Measurements from ENCODE around the gene ZGRF1.

The ZGRF1 gene

DNA sequence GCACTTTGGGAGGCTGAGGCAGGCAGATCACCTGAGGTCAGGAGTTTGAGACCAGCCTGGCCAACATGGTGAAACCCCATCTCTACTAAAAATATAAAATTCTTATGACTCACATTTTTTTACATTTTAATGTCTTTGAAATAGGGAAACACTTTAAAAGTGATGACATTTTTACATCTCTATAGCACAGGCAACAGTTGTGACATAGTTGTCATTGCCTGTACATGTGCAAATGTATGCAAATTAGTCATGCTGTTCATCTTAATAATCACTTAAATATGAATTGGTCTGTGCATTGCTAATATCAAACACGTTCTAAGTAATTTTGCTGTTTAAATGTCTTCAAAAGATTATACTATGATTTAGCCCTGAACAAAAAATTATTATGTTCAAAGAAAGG, 41.7 kb downstream of the ZGRF1 start:
- TF ChIP-seq, protein P1, sequence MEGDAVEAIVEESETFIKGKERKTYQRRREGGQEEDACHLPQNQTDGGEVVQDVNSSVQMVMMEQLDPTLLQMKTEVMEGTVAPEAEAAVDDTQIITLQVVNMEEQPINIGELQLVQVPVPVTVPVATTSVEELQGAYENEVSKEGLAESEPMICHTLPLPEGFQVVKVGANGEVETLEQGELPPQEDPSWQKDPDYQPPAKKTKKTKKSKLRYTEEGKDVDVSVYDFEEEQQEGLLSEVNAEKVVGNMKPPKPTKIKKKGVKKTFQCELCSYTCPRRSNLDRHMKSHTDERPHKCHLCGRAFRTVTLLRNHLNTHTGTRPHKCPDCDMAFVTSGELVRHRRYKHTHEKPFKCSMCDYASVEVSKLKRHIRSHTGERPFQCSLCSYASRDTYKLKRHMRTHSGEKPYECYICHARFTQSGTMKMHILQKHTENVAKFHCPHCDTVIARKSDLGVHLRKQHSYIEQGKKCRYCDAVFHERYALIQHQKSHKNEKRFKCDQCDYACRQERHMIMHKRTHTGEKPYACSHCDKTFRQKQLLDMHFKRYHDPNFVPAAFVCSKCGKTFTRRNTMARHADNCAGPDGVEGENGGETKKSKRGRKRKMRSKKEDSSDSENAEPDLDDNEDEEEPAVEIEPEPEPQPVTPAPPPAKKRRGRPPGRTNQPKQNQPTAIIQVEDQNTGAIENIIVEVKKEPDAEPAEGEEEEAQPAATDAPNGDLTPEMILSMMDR (conservative IDR thresholded peaks at IDR 0.05; ENCODE audit: low read depth, low read length), result no peak
- no peak for DNase-seq (ENCODE audit: low read depth)
- no peak overlapping the region for H3K4me3 ChIP-seq (ENCODE audit: low read length)

DNA sequence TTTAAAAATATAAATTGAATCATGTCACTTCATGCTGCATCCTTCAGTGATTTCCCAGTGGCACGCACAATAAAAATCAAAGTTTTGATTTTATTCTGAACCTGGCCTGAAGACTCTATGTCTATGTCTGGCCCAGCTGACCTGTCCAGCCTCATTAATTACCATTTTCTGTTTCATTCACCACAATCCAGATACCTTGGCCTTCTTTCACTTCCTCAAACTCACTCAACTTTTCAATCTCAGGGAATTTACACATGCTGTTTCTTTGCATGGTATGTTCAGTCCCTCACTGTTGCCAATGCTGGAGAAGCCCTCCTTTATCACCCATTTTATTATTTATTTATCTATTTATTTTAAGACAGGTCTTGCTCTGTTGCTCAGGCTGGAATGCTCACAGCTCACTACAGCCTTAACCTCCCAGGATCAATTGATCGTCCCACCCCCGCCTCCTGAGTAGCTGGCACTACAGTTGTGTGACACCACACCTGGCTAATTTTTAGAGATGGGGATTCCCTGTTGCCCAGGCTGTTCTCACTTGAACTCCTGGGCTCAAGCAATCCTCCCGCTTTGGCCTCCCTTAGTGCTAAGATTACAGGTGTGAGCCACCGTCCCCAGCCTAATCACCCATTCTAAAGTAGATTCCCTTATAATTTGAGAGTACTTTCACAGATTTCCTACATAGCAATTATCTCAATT, 43.1 kb downstream of the ZGRF1 start:
- H3K4me3 ChIP-seq (ENCODE audit: low read length), result no peak overlapping the region
- TF ChIP-seq, protein P1 (conservative IDR thresholded peaks at IDR 0.05; ENCODE audit: low read depth, low read length), result no peak
- DNase-seq (ENCODE audit: low read depth), result no peak

DNA sequence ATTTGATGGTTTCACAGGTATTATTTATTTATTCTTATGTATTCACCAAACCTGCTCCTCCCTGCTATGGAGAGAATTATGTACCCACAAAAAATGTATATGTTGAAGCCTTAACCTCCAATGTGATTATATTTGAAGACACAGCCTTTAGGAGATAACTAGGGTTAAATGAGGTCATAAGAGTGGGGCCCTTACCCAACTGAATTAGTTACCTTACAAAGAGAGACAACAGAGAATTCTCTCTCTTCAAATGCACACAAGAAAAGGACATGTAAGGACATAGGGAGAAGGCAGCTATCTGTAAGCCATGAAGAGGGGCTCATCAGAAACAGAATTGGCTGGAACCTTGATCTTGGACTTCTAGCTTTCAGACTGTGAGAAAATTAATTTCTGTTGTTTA, 44.0 kb downstream of the ZGRF1 start:
- H3K4me3 ChIP-seq (ENCODE audit: low read length), result no peak overlapping the region
- DNase-seq (ENCODE audit: low read depth), result no peak
- TF ChIP-seq, protein P1 (conservative IDR thresholded peaks at IDR 0.05; ENCODE audit: low read depth, low read length), result no peak

DNA sequence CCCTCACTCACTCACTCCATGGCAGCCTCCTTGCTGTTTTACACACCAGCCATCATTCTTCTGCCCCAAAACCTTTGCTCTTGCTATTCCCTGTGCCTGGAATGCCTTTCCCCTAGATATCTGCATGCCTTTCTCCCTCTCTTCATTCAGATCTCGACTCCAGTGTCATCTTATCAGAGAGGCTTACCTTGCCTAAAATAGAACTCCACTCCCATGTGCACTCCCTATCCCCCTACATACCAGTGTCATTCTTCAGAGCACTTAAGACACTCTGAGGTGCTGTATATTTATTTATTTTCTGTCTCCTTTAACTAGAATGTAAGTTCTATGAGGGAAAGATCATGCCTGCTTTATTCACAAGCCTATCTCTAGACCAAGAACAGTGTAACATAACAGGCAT, 45.1 kb downstream of the ZGRF1 start:
- DNase-seq (ENCODE audit: low read depth), result no peak
- TF ChIP-seq, protein P1 (conservative IDR thresholded peaks at IDR 0.05; ENCODE audit: low read depth, low read length), result no peak
- H3K4me3 ChIP-seq (ENCODE audit: low read length), result no peak overlapping the region

DNA sequence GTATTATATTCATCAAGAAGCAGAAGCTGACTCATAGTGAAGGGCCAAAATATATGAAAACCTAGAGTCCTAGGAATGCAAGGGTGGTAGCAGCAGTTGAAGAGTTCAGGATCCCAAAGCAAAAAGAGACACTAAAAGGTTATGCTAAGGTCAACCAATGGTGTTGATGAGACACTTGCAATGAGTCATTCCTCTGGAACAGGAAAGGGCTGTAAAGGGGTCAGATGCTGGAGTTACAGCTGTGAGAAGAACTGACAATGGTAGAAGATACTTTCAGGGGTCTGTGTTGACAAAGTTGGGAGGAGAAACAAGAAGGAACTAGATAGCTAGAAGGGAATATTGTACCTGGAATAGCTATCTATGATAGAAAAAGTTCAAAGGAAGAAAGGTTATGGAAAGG, 47.5 kb downstream of the ZGRF1 start:
- TF ChIP-seq, protein P1 (conservative IDR thresholded peaks at IDR 0.05; ENCODE audit: low read depth, low read length), result no peak
- no peak overlapping the region for H3K4me3 ChIP-seq (ENCODE audit: low read length)
- DNase-seq (ENCODE audit: low read depth), result no peak

DNA sequence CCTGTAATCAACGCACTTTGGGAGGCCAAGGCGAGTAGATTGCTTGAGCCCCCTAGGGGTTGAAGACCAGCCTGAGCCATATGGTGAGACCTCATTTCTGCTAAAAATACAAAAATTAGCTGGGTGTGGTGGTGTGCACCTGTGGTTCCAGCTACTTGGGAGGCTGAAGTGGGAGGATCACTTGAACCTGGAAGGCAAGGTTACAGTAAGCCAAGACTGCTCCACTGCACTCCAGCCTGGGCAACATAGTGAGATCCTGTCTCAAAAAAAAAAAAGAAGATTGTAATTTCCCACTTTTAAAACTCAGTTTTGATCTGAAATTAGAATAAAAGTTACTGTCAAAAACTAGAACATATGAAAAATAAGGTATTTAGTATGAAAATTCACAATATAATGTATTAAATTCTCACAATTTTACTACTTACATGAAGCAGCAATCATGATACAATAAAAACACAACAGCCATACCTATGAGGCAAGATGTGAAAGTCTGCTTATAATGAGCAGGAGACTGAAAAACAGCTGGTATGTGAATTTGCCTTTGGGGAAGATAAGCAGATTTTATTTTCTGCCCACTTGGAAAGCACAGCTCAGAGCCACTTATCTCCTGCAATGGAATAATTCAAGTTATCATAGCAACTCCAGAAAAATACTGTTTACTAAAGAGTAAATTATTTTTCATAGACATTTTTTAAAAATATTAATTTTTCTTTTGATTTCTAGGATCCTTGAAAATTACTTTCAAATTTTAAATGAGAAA, 50.6 kb downstream of the ZGRF1 start:
- H3K4me3 ChIP-seq (ENCODE audit: low read length), result no peak overlapping the region
- DNase-seq (ENCODE audit: low read depth), result no peak
- TF ChIP-seq, protein P1 (conservative IDR thresholded peaks at IDR 0.05; ENCODE audit: low read depth, low read length), result no peak

DNA sequence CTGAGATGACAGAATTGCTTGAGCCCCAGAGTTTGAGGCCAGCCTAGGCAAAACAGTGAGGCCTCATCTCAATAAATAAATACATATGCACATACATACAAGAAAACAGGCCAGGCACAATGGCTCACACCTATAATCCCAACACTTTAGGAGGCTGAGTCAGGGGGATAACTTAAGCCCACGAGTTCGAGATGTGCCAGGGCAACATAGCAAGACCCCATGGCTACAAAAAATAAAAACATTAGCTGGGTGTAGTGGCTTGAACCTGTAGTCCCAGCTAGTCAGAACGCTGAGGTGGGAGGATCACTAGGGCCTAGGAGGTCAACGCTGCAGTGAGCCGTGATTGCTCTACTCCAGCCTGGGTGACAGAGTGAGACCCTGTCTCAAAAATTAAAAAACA, 69.2 kb downstream of the ZGRF1 start:
- no peak overlapping the region for H3K4me3 ChIP-seq (ENCODE audit: low read length)
- TF ChIP-seq, protein P1 (conservative IDR thresholded peaks at IDR 0.05; ENCODE audit: low read depth, low read length), result no peak
- no peak for DNase-seq (ENCODE audit: low read depth)
